ENCODE data around the gene PPP1R7.
"Not testable (repeated sequence)": the region's sequence is repeated elsewhere in the genome, so short reads cannot be mapped to it uniquely, and the experiment has no call there.

The PPP1R7 gene, protein sequence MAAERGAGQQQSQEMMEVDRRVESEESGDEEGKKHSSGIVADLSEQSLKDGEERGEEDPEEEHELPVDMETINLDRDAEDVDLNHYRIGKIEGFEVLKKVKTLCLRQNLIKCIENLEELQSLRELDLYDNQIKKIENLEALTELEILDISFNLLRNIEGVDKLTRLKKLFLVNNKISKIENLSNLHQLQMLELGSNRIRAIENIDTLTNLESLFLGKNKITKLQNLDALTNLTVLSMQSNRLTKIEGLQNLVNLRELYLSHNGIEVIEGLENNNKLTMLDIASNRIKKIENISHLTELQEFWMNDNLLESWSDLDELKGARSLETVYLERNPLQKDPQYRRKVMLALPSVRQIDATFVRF

DNA sequence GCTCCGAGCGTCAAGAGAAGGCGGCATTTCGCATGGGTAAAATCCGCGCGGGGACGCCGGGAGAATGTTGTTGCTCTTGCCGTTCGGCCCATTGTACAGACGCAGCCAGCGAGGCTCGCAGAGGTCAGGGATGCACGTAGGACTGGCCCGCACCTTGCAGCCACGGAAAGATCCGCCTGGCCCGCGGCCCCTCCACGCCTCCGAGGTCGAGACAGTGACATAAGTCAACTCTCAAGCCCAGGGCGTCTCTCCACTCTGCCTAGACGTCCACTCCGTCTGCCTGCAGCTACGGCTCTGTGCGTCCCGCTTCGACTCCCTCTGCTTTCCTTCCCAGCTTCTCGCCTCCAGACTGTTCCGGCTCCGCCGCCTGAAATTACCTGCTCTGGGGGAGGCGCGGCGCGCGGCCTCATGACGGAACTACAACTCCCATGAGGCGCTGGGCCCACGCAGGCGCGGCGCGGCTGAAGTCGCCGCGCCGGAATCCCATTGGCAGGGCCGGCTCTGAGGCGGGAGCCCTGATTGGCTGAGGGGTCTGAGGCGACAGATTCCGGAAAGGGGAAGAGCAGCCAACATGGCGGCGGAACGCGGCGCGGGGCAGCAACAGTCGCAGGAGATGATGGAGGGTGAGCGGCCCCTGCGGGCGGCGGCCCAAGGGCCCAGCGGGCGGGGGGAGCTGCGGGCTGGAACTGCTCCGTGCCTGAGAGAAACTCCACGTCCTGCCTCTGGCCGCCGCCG is at the start of gene PPP1R7:
PPP1R7 (plus strand) TSS at position 543 of the 735 bp plus-strand sequence; CDS start at position 572, 29 bp downstream.
- peak within 1 kb of the TSS; percentile 85 to 96 for H3K4me3 Mint-ChIP-seq
- H3K27ac Mint-ChIP-seq = peak within 1 kb of the TSS; percentile 92 to 93
- peak; percentile 82 for ATAC-seq
- H3K27me3 Mint-ChIP-seq = no peaks in the 10 kb centered on the region
- no peaks in the 10 kb centered on the region for H3K9me3 Mint-ChIP-seq
- peak; percentile 92 to 95 for DNase-seq
- peaks cover 49% of the 10 kb centered on the region for H3K4me1 Mint-ChIP-seq

DNA sequence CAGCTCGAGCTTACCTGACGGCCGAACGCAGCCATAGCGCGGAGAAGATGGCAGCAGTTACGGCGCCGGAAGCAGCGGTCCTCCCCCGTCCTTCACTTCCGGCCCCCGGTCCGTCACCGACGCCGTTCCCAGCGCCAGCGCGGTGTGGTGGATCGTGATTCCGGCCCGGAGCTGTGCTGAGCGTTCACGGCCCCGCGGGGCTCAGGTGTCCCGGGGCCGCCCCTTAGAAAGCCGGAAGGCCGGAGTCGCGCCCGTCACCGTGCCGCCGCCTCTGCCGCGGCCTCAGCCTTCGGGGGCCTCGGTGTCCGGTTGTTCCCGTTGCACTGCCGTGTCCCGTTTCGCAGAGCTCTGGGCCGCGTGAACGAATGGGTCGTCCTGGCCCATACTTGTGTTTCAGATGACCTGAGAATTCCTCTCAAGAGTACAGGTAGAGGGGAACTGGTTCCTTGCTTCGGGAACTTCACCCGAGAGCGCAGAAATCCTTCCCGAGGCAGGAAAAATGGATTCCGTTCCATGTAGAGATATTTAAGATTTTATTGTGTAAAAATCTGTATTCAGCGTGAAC is 47.9 kb upstream of the PPP1R7 start, which contains the start of gene MTERF4:
MTERF4 (minus strand) TSS at position 49 of the 565 bp plus-strand sequence; CDS start at position 35, 14 bp downstream.
- Mint-ChIP-seq H3K27ac (peak within 1 kb of the TSS; percentile 96 to 98), H3K27me3 (no peaks in the 10 kb centered on the region), H3K4me1 (peaks cover 74% of the 10 kb centered on the region), H3K9me3 (no peaks in the 10 kb centered on the region), H3K4me3 (peak within 1 kb of the TSS; percentile 97 to 98)
- ATAC-seq = peak; percentile 97
- DNase-seq = peak; percentile 86 to 89

DNA sequence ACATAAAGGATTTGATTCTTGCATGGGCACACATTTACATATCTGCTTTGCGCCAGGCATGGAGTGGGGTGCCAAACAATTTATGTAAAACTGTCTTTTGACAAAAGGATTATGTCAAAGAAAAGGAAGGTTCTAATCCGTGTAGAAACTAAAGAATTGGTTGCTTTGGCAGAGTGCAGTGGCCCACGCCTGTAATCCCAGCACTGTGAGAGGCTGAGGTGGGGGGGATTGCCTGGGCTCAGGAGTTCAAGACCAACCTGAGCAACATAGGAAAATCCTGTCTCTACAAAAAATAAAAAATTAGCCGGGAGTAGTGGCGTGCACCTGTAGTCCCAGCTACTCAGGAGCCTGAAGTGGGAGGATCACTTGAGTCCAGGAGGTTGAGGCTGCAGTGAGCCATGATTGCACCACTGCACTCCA is 47.1 kb upstream of the PPP1R7 start:
- H3K4me1 Mint-ChIP-seq = peaks cover 74% of the 10 kb centered on the region
- H3K9me3 Mint-ChIP-seq = no peaks in the 10 kb centered on the region
- no peaks in the 10 kb centered on the region for H3K27me3 Mint-ChIP-seq
- H3K27ac Mint-ChIP-seq = peak overlapping the region; percentile 91 to 96
- no peak for DNase-seq
- ATAC-seq = no peak
- peak overlapping the region; percentile 97 to 98 for H3K4me3 Mint-ChIP-seq

DNA sequence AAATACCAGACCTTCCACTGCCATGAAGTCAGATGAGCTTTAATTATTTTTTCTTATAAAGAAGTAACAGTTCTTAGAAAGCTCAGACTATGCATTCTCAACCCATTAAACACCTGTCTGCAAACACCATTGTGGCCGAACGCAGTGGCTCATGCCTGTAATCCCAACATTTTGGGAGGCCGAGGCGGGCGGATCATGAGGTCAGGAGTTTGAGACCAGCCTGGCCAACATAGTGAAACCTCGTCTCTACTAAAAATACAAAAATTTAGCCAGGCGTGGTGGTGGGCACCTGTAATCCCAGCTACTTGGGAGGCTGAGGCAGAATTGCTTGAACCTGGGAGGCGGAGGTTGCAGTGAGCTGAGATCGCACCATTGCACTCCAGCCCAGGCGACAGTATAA is 45.7 kb upstream of the PPP1R7 start:
- not testable (repeated sequence) for ATAC-seq, H3K4me3 Mint-ChIP-seq, H3K27ac Mint-ChIP-seq, H3K9me3 Mint-ChIP-seq, DNase-seq, H3K27me3 Mint-ChIP-seq
- peaks cover 74% of the 10 kb centered on the region for H3K4me1 Mint-ChIP-seq

DNA sequence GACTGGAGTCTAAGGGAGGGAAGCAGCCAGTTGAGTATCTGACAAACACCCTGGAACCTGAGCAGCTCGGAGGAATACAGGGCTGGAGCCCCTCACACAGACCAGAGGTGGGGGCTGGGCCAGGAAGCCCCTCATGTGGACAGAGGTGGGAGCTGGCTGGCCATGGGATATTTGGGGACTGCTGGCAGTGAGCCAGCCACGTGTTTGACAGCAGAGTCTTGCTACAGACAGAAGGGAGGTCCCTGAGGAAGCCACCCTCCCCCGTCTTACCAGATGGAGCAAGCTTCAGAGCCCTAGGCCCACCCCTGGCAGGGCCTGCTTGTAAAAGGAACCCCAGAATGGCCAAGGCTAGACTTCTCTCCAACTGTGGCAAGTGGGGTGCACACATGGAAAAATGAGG is 44.6 kb upstream of the PPP1R7 start:
- Mint-ChIP-seq H3K27me3 (no peaks in the 10 kb centered on the region), H3K9me3 (no peaks in the 10 kb centered on the region), H3K4me3 (no peak overlapping the region), H3K4me1 (peaks cover 74% of the 10 kb centered on the region), H3K27ac (no peak overlapping the region)
- no peak for DNase-seq
- no peak for ATAC-seq

DNA sequence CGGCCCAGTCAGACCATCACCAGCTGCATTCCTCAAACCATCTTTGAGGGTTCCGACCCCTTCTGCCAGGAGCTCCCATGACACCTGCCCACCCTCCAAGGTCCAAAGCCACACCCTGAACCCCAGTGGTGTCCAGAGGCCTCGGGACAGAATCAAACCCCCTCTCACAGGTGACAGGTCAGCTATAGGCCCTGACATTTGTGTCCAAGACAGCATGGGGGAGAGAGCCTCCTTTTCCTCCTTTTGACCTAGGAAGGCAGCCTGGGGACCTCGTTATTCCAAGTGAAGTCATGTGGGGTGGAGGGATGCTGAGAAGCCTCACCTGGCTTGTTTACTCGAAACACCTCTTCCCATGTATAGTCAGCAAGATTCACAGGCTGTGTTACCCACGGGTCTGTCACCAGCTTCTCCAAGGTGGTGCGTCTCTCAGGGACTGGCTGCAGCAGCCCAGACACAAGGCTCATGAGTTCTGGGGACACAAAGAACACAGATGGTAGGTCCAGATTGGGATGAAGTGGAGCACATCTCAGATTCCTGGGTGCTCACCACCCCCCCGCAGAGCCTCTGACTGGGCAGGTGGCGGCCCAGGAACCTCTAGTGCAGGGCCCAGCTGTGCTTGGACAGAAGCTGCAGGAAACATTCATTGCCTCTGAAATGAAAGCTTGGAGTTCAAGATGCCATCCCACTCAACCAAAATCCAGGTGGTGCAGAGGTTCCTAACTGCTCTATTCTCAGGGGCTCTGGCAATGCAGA is 43.1 kb upstream of the PPP1R7 start:
- Mint-ChIP-seq H3K27me3 (no peaks in the 10 kb centered on the region), H3K27ac (peak overlapping the region in 1 of 2 donors; percentile 80), H3K9me3 (no peaks in the 10 kb centered on the region), H3K4me1 (peaks cover 79% of the 10 kb centered on the region), H3K4me3 (no peak overlapping the region)
- no peak for ATAC-seq
- DNase-seq = no peak

DNA sequence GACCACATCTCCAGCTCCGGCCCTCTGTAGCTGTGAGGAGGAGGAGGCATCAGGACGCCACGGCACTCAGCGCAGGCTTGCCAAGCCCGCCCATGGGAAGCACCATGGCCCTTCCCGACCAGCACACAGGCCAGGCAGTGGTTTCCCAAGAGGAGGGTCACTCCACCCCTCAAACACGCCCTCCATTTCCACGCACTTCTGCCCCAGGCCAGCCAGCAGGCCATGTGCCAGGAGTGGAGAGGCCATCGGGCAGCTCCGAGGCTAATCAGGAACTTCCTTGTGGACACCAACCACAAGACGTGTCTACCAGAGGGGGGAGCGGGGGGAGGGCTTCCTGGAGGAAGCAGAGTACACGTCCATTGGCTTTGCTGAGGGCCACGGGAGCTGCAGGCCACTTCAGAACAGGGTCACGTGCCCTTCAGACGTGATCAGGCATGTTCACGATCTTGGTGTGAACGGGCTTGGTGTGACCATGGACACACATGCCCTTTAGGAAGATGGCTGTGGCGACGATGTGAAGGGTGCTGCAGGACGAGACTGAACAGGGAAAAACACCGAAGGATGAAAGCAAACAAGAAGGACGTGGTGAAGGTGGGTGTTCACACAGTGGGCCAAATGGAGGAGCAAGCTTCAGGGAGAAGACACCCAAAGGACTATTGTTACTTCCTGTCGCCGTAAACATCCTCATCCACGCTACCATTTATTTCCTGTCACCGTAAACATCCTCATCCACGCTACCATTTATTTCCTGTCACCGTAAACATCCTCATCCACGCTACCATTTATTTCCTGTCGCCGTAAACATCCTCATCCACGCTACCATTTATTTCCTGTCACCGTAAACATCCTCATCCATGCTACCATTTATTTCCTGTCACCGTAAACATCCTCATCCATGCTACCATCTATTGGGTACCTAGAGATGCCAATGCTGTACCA is 41.7 kb upstream of the PPP1R7 start:
- H3K4me1 Mint-ChIP-seq = peaks cover 83% of the 10 kb centered on the region
- H3K4me3 Mint-ChIP-seq = peak overlapping the region; percentile 88 to 93
- H3K27ac Mint-ChIP-seq = peak overlapping the region; percentile 95 to 96
- no peaks in the 10 kb centered on the region for H3K27me3 Mint-ChIP-seq
- H3K9me3 Mint-ChIP-seq = no peaks in the 10 kb centered on the region
- DNase-seq (peak in 1 of 2 donors; percentile 37), ATAC-seq (no peak)

DNA sequence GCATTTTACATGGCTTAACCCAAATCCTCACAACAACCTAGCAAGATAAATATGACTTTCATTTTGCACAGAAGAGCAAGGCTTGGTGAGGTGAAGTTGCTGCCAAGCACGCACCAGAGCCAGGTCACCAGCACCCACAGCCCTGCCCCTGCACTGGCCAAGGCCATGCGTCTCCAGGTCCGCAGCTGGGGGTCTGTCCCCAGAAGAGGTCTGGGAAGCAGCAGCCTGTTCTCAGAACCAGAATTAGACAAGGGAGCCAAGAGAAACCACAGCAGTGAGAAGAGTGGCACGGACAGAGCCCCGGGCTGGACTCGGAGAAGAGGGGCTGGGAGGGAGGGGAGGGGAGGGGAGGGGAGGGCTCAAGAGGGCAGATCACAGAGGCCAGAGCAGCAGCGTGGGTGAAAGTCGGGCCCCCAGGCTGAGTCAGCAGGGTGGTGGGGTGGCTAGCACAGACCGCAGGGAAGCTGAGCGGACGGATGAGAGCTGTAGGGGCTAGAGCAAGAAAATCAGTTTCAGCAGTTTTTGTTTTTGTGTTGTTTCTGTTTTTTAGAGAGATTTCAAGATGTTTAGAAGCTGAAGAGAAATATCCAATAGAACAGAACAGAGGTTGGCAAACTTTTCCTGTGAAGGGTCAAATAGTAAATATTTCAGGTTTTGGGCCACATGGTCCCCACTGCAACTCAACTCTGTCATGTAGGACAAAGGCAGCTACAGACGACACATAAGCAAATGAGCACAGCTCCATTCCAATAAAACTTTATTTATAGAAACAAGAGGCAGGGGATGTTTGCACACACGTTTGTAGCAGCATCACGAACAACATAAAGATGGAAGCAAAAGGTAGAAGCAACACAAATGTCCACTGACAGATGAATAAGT is 40.8 kb upstream of the PPP1R7 start:
- Mint-ChIP-seq H3K27me3 (no peaks in the 10 kb centered on the region), H3K9me3 (no peaks in the 10 kb centered on the region), H3K4me1 (peaks cover 76% of the 10 kb centered on the region), H3K27ac (peak overlapping the region; percentile 95 to 96), H3K4me3 (peak overlapping the region; percentile 88 to 93)
- ATAC-seq (peak; percentile 44), DNase-seq (peak; percentile 17 to 60)

DNA sequence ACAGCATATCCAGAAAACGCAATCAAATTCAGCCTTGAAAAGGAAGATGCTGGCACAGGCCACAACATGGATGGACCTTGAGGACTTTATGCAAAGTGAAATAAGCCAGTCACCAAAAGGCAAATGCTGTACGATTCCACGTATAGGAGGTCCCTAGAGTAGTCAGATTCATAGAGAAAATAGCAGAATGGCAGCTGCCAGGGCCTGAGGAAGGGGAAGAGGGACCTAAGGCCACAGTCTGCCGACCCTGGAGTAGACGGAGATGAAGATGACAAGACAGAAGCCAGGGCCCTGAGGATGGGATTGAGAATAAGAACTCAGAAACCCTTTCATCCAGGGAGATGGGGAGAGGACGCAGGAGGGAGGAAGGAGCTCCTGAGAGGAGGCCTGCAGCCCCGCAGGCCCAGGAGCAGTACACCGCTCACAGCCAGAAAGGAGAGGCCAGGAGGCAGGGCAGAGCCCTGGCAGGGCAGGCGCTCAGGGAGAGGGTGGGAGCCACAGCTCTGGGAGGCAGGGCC is 40.1 kb upstream of the PPP1R7 start:
- no peaks in the 10 kb centered on the region for H3K9me3 Mint-ChIP-seq
- H3K4me3 Mint-ChIP-seq = peak overlapping the region; percentile 88 to 93
- peak overlapping the region; percentile 60 to 95 for H3K27ac Mint-ChIP-seq
- ATAC-seq (peak; percentile 3), DNase-seq (peak in 1 of 2 donors; percentile 12)
- H3K4me1 Mint-ChIP-seq = peaks cover 72% of the 10 kb centered on the region
- no peaks in the 10 kb centered on the region for H3K27me3 Mint-ChIP-seq

DNA sequence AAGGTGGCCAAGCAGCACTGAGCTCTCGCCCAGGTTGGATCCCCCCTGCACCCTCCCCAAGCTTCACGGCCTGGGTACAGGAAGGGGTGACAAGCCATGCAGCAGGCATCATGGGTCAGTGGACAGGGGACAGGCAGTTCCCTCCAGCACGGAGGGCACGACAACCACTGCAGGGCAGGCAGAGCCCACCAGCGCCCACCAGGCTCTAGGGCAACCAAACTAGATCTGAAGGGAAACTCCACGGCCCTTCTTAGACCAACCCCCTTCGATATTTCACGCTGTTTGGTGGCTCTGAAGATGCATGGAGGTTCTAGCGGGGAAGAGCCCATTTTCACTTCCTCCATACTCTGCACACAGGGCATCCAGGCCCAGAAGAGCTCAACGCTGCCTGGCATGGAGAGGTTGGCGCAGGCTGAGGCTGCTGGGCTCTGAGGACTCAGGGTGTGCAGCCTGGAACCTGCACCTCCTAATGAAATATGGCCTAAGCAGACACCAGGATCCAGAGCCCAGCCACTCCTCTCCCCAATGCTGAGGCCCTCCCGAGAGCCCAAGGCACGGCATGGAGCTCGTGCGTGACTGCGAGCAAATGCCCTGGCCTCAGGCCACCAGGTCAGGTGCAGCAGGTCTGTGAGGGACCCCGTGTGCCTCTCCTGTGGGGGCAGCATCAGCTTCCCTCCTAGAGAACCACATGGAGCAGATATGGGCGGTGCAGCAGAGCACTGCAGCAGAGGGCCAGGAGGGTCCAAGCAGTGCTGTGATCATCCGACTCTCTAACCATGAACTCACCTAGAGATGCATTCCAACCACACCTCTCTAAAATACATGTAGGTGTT is 39.4 kb upstream of the PPP1R7 start:
- peaks cover 66% of the 10 kb centered on the region for H3K4me1 Mint-ChIP-seq
- H3K27me3 Mint-ChIP-seq = no peaks in the 10 kb centered on the region
- peak overlapping the region; percentile 88 to 93 for H3K4me3 Mint-ChIP-seq

DNA sequence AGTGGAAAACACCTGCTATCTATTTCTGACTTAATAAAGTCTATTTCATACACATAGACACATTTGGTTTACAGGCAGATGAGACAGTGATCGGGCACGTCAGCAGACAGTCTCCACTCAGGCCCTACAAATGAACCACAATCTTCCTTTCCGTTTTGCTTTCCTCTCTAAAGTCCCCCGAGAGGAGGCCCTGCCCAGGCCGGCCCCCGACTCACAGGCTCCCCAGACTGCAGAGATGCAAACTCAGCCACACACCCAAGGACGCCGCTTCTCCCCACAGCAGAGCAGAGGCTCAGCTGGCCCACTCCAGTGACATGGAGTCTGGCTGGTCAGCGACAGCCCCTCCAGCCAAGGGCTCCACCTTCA is 38.8 kb upstream of the PPP1R7 start:
- no peaks in the 10 kb centered on the region for H3K27me3 Mint-ChIP-seq
- peaks cover 65% of the 10 kb centered on the region for H3K4me1 Mint-ChIP-seq
- ATAC-seq = peak; percentile 54
- peak overlapping the region; percentile 88 to 93 for H3K4me3 Mint-ChIP-seq
- H3K27ac Mint-ChIP-seq = peak overlapping the region; percentile 95 to 97
- no peaks in the 10 kb centered on the region for H3K9me3 Mint-ChIP-seq
- peak in 1 of 2 donors; percentile 52 for DNase-seq

More for the DNA sequence above, 39.4 kb upstream of the PPP1R7 start:
- Mint-ChIP-seq H3K9me3 (no peaks in the 10 kb centered on the region), H3K27ac (peak overlapping the region; percentile 60 to 95)
- DNase-seq = peak in 1 of 2 donors; percentile 36
- ATAC-seq = peak; percentile 50

DNA sequence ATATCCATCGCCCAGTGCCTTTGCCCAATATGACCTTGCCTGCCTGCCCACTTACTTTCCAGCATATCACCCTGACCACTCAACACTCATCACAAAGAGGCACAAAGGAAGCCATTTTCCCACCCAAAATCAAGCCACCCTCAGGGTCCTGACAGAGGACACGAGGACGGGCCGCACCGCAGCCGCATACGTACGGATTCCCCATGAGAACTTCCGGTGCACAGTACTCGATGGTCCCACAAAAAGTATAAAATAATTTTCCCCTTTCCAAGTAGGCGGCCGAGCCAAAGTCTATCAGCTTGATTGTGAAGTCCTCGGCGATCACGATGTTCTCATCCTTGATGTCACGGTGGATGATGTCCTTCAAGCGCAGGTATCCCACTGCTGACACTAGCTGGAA is 38.2 kb upstream of the PPP1R7 start:
- Mint-ChIP-seq H3K27ac (peak overlapping the region; percentile 95 to 97), H3K4me3 (peak overlapping the region; percentile 88 to 93), H3K4me1 (peaks cover 66% of the 10 kb centered on the region), H3K27me3 (no peaks in the 10 kb centered on the region), H3K9me3 (no peaks in the 10 kb centered on the region)
- ATAC-seq (no peak), DNase-seq (no peak)

Data from stimulated activated naive CD8-positive, alpha-beta T cell treated with anti-CD3 and anti-CD28 coated beads, Interleukin-15, amount 100 ng/mL, for 72 hours (primary cell).